Nephron progenitor cell (in vitro differentiated cells): Measurements from ENCODE around the gene IFNAR1.

Experiments
- DNase-seq: peaks from one replicate; pipeline ENCODE4 v3.0.0; 2021
- H3K27ac Mint-ChIP-seq: 2 replicates; pipeline ENCODE4 v1.8.0; 2021; ENCODE audit warnings: mild to moderate bottlenecking, moderate library complexity, mixed read lengths
- H3K27me3 Mint-ChIP-seq: 2 replicates; pipeline ENCODE4 v1.8.0; 2021; ENCODE audit warnings: mild to moderate bottlenecking, low read depth, mixed read lengths; ENCODE audit not compliant: poor library complexity
- H3K36me3 Mint-ChIP-seq: 2 replicates; pipeline ENCODE4 v1.8.0; 2021; ENCODE audit warnings: low read depth, mixed read lengths
- H3K4me1 Mint-ChIP-seq: 2 replicates; pipeline ENCODE4 v1.8.0; 2021; ENCODE audit warnings: mixed read lengths
- H3K4me3 Mint-ChIP-seq: 2 replicates; pipeline ENCODE4 v1.8.0; 2021; ENCODE audit warnings: mild to moderate bottlenecking, moderate library complexity, mixed read lengths
- H3K9me3 Mint-ChIP-seq: 2 replicates; pipeline ENCODE4 v1.8.0; 2021; ENCODE audit warnings: mild to moderate bottlenecking, moderate library complexity, mixed read lengths
- TF ChIP-seq, protein P1 (sequence below): fragments of 200-600 bp; sonication (generic); IDR thresholded peaks from 2 replicates; pipeline ENCODE4 v1.5.0; 2021; ENCODE audit warnings: antibody characterized with exemption

The IFNAR1 gene

DNA sequence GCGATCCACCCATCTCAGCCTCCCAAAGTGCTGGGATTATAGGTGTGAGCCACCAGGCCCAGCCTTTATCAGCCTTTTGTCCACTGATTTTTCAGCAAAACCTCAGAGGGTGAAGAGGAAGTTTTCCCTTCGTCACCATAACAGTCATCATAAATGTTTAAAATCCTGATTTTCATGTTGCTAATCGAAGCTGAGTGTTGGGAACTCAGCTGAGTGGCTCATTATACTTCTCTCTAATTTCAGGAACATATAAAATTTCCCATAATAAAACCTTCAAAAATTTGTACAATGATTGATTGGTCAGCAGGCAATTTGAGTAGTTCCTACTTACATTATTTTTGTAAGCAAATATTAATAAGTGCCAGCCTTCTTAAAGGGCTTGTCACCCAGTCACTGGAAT, 46.6 kb downstream of the IFNAR1 start:
- TF ChIP-seq, protein P1, sequence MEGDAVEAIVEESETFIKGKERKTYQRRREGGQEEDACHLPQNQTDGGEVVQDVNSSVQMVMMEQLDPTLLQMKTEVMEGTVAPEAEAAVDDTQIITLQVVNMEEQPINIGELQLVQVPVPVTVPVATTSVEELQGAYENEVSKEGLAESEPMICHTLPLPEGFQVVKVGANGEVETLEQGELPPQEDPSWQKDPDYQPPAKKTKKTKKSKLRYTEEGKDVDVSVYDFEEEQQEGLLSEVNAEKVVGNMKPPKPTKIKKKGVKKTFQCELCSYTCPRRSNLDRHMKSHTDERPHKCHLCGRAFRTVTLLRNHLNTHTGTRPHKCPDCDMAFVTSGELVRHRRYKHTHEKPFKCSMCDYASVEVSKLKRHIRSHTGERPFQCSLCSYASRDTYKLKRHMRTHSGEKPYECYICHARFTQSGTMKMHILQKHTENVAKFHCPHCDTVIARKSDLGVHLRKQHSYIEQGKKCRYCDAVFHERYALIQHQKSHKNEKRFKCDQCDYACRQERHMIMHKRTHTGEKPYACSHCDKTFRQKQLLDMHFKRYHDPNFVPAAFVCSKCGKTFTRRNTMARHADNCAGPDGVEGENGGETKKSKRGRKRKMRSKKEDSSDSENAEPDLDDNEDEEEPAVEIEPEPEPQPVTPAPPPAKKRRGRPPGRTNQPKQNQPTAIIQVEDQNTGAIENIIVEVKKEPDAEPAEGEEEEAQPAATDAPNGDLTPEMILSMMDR: no peak

DNA sequence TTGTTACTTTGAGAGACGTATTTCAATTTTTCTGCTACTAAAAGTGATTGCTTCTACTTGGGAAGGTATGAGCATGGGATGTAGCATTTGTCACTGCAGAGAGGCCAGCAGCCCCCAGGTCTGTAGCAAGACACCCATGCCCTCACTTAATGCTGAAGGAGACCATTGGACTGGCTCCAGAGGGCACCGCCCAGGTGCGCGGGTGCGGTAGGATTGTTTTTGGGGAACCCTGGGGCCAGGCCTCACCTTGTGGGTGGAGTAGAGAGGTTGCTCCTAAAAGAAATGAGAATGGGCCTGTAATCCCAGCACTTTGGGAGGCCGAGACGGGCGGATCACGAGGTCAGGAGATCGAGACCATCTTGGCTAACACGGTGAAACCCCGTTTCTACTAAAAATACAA, 47.8 kb downstream of the IFNAR1 start:
- DNase-seq: no peak
- no peaks in the 10 kb centered on the region for H3K4me1 Mint-ChIP-seq
- peaks cover under 1% of the 10 kb centered on the region for H3K36me3 Mint-ChIP-seq
- TF ChIP-seq, protein P1: no peak
- peaks cover 28% of the 10 kb centered on the region for H3K9me3 Mint-ChIP-seq
- no peak overlapping the region for H3K4me3 Mint-ChIP-seq
- H3K27ac Mint-ChIP-seq: no peak overlapping the region
- H3K27me3 Mint-ChIP-seq: peaks cover 15% of the 10 kb centered on the region

More for the DNA sequence above, 46.6 kb downstream of the IFNAR1 start:
- peaks cover 6% of the 10 kb centered on the region for H3K27me3 Mint-ChIP-seq
- H3K36me3 Mint-ChIP-seq: peaks cover 7% of the 10 kb centered on the region
- H3K27ac Mint-ChIP-seq: no peak overlapping the region
- no peak for DNase-seq
- no peak overlapping the region for H3K4me3 Mint-ChIP-seq
- H3K4me1 Mint-ChIP-seq: no peaks in the 10 kb centered on the region
- H3K9me3 Mint-ChIP-seq: peaks cover 40% of the 10 kb centered on the region

DNA sequence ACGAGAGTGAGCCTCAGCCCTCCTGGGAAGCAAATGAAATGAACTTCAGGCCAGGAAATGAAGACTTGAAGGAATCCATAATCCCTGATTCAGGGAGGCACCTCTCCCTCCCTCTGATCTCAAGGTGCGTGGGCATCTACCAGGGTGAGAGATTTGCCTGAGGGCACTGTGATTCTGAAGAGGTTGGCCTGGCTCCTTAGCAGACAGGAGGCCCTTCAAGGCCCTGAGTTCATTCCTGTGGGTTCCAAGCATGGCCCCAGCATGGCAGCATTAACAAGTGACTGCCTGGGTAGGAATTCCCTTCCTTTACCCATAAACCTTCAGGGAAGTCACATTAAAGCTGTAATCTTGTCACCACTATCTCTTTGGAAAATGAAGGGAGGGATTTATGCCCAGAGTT, 48.7 kb downstream of the IFNAR1 start:
- Mint-ChIP-seq H3K36me3 (no peaks in the 10 kb centered on the region), H3K9me3 (peaks cover 19% of the 10 kb centered on the region), H3K4me3 (no peak overlapping the region), H3K4me1 (no peaks in the 10 kb centered on the region), H3K27ac (no peak overlapping the region), H3K27me3 (peaks cover 16% of the 10 kb centered on the region)
- no peak for DNase-seq
- TF ChIP-seq, protein P1: no peak

DNA sequence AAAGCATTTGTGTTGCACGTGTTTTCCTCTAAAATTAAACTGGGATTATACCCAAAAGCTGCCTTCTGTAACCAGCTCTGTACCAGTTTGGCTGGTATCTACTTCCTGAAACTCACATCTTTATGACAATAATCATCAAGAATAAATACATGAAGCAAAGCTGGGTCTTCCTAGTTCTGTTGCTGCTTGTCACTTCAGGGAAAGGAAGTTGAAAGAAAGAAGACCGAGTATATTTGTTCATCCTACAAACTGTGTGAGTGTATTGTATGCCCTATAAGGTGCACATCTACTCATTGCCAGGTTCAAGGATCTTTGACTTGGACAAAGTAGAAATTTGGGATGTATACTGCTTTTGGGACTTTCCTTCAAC, 49.3 kb downstream of the IFNAR1 start:
- Mint-ChIP-seq H3K36me3 (no peaks in the 10 kb centered on the region), H3K27ac (no peak overlapping the region), H3K27me3 (peaks cover 16% of the 10 kb centered on the region), H3K4me1 (no peaks in the 10 kb centered on the region), H3K4me3 (no peak overlapping the region), H3K9me3 (peaks cover 15% of the 10 kb centered on the region)
- DNase-seq: no peak
- TF ChIP-seq, protein P1: no peak

DNA sequence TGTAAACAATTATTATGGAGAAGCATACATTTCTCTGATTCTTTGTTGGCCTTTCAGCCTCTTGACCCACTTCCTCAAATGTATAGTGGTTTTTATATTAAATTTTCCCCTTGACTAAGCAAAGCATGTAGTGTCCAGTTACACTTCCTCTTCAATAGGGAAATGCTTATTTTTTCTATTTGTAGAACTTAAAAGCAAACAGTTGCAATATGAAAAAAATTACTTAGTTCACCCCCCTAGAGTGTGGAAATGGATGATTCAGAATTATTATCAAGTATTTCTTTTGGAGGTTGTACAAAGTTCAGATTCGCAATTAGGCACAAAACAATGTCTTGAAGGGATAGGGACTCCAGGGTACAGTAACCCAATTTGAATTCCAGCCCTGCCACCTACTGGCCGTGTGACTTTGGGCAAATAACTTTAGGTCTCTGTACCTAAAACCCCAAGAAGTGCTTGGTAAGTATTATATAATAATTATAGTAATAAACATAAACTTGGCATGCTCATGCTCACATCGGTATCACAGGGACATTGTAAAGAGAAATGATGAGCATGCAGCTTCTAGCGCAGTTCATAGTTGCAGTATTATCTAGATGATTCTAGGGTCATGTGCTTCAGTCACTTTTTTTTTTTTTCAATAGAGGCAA, 49.8 kb downstream of the IFNAR1 start:
- Mint-ChIP-seq H3K27me3 (peaks cover 20% of the 10 kb centered on the region), H3K36me3 (no peaks in the 10 kb centered on the region), H3K9me3 (peaks cover 10% of the 10 kb centered on the region), H3K4me1 (no peaks in the 10 kb centered on the region), H3K27ac (no peak overlapping the region), H3K4me3 (no peak overlapping the region)
- DNase-seq: peak; percentile 11
- TF ChIP-seq, protein P1: peak; percentile 30

DNA sequence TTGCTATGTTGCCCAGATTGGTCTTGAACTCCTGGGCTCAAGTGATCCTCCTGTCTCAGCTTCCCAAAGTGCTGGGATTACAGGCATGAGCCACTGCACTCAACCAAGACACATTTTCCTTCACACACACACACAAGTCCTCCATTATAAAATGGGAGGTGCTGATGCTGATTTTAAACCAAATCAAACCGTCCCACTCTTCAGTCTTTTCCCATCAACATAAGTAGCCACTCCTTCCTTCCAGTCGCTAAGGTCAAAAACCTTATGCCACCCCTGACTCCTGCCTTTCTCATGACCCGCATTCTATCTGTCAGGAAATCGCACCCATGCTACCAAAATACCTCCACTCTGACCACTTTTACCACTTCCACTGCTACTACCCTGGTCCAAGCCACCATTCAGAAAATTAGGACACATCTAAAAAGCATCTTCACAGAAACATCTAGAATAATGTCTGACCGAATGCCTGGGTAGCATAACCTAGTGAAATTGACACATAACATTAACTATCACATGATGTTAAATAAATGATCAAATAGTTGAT, 50.4 kb downstream of the IFNAR1 start:
- Mint-ChIP-seq H3K4me3 (no peak overlapping the region), H3K4me1 (no peaks in the 10 kb centered on the region), H3K36me3 (no peaks in the 10 kb centered on the region), H3K9me3 (peaks cover 6% of the 10 kb centered on the region), H3K27ac (no peak overlapping the region), H3K27me3 (peaks cover 20% of the 10 kb centered on the region)
- TF ChIP-seq, protein P1: no peak
- DNase-seq: no peak
